HCT116 (cell line): ENCODE data around the gene TMEM120A.

Experiments used
- CEBPB ChIP-seq: IDR thresholded peaks from 2 replicates; pipeline ENCODE4 v1.6.1; 2012; ENCODE audit warnings: low read depth
- CTCF ChIP-seq, 3 experiments: fragments of 200-600 bp in 1 of 3; sonication (generic) in 1 of 3; IDR thresholded peaks in 2 of 3; conservative IDR thresholded peaks in 1 of 3; 2 replicates each; pipeline ENCODE4 v1.5.1; 2012 to 2017; ENCODE audit warnings: low read depth in 2 of 3, low read length in 2 of 3, antibody characterized with exemption in 1 of 3, borderline replicate concordance in 1 of 3, control low read depth in 1 of 3, mild to moderate bottlenecking in 1 of 3, mixed read lengths in 1 of 3, mixed run types in 1 of 3, moderate library complexity in 1 of 3; ENCODE audit not compliant: insufficient read depth in 1 of 3
- EGR1 ChIP-seq: IDR thresholded peaks from 2 replicates; pipeline ENCODE4 v1.6.1; 2012; ENCODE audit warnings: low read depth
- EZH2 ChIP-seq: fragments of 200-600 bp; sonication (generic); IDR thresholded peaks from 2 replicates; pipeline ENCODE4 v1.6.1; 2017; ENCODE audit warnings: antibody characterized with exemption, mixed run types
- JUND ChIP-seq: IDR thresholded peaks from 2 replicates; pipeline ENCODE4 v1.6.1; 2012
- POLR2A ChIP-seq: IDR thresholded peaks from 2 replicates; pipeline ENCODE4 v1.7.0; 2011; ENCODE audit warnings: borderline replicate concordance; ENCODE audit not compliant: insufficient read depth, insufficient read length; ENCODE audit errors: extremely low read depth
- POLR2AphosphoS5 ChIP-seq: IDR thresholded peaks from 2 replicates; pipeline ENCODE4 v1.6.1; 2011; ENCODE audit warnings: mild to moderate bottlenecking, low read depth, low read length, moderate library complexity
- SIN3A ChIP-seq: IDR thresholded peaks from 2 replicates; pipeline ENCODE4 v1.6.1; 2012; ENCODE audit warnings: low read depth
- YY1 ChIP-seq: IDR thresholded peaks from 2 replicates; pipeline ENCODE4 v1.6.1; 2011; ENCODE audit warnings: low read length, low read depth, moderate library complexity, mild to moderate bottlenecking; ENCODE audit not compliant: insufficient replicate concordance; ENCODE audit errors: extremely low read depth
- TF ChIP-seq, protein P1 (sequence below): IDR thresholded peaks from 2 replicates; pipeline ENCODE4 v1.6.1; 2011; ENCODE audit warnings: mild to moderate bottlenecking, low read length, moderate library complexity; ENCODE audit not compliant: insufficient replicate concordance; ENCODE audit errors: extremely low read depth
- TF ChIP-seq, protein P2 (sequence below): IDR thresholded peaks from 2 replicates; pipeline ENCODE4 v1.6.1; 2012

DNA sequence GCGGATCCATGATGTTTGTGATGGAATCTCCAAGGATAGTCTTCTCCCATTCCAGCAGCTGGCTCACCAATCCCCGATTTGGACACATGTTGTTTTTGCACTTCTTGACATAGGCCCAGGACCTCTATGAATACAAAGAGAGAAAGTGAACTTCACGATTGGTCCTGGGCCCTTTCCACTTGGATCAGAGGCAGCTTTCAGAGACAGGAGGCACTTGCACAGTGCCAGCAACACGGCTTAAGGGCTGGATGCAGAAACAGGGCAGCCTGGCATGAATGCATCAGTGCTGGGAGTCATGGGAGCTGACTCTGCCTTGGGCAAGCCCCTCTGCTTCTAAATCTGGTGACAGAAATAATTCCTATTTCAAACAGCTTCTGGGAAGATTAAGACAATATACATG lies 2.1 kb upstream of the TMEM120A start:
- TF ChIP-seq CTCF (IDR thresholded peaks at IDR 0.05 in 2 of 3, conservative IDR thresholded peaks at IDR 0.05 in 1 of 3; ENCODE audit: borderline replicate concordance in 1 of 3, insufficient read depth in 1 of 3, low read depth in 2 of 3, low read length in 2 of 3) (no peak), POLR2A (no peak), POLR2AphosphoS5 (no peak), YY1 (no peak), SIN3A (no peak), JUND (no peak), CEBPB (no peak), EGR1 (no peak), EZH2 (no peak)
- TF ChIP-seq, protein P1, sequence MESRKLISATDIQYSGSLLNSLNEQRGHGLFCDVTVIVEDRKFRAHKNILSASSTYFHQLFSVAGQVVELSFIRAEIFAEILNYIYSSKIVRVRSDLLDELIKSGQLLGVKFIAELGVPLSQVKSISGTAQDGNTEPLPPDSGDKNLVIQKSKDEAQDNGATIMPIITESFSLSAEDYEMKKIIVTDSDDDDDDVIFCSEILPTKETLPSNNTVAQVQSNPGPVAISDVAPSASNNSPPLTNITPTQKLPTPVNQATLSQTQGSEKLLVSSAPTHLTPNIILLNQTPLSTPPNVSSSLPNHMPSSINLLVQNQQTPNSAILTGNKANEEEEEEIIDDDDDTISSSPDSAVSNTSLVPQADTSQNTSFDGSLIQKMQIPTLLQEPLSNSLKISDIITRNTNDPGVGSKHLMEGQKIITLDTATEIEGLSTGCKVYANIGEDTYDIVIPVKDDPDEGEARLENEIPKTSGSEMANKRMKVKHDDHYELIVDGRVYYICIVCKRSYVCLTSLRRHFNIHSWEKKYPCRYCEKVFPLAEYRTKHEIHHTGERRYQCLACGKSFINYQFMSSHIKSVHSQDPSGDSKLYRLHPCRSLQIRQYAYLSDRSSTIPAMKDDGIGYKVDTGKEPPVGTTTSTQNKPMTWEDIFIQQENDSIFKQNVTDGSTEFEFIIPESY, result no peak
- TF ChIP-seq, protein P2, sequence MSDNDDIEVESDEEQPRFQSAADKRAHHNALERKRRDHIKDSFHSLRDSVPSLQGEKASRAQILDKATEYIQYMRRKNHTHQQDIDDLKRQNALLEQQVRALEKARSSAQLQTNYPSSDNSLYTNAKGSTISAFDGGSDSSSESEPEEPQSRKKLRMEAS, result no peak
